Stimulated activated CD8-positive, alpha-beta memory T cell treated with anti-CD3 and anti-CD28 coated beads, Interleukin-7, amount 100 ng/mL, for 1 hour (primary cell): Measurements from ENCODE around the gene PCNX4.
"Not testable (repeated sequence)": the region's sequence is repeated elsewhere in the genome, so short reads cannot be mapped to it uniquely, and the experiment has no call there.

Experiments
- DNase-seq, 2 donors: peaks; one replicate each; pipeline ENCODE4 v3.0.0-alpha.2; 2020; ENCODE audit warnings: low read depth in 2 of 2

The PCNX4 gene

GRCh38 chr14:60091550-60092525 is at the start of gene PCNX4:
PCNX4 (plus strand) TSS chr14:60091923; CDS start chr14:60107639, 15,716 bp downstream.
- peak; percentile 81 to 86 for DNase-seq

GRCh38 chr14:60047976-60048375 is 43.7 kb upstream of the PCNX4 start:
- DNase-seq: not testable (repeated sequence)

DNA sequence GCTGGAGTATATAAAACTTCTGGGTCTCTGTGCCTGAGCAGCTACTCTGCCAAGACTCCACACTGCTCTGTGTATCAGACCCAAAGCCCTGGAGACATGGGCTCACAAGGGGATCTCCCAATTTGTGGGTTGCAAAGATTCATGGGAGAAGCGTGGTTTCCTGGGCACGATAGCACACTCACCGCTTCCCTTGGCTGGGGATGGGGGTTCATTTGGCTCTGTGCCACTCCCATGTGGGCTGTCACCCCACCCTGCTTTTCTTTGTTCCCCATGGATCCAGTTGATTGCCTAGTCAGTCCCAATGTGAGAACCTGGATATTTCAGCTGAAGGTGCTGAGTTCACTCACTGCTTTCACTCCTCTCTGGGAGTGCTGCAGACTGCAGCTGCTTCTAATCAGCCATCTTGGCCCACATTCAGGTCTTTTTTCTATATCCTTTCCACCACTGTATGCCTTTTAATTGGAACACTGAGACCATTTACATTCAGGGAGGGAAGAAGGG is 40.0 kb upstream of the PCNX4 start:
- no peak for DNase-seq

DNA sequence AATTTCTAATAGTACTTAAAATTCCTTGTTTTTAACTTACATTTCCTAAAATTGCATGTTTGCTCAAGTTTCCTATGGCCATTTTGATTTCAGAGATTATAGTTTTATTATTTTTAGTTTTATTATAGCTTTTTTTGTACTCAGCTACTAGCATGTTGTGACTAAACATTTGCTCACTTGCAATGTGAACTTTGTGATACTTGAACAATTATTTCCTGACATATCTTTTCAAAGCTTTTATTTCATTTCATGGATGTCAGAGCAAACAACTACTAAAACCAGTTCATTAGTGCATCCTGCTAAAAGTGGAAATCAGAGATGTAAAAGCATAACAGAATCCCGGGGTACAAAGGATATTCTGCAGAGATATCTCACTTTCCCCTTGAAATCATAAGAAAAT is 33.6 kb upstream of the PCNX4 start:
- no peak for DNase-seq

GRCh38 chr14:60061371-60061770 is 30.4 kb upstream of the PCNX4 start:
- DNase-seq: no peak

- DNase-seq: no peak
These were observed 27.1 kb upstream of the PCNX4 start for GRCh38 chr14:60064491-60065072.

GRCh38 chr14:60067882-60068281 is 23.8 kb upstream of the PCNX4 start:
- DNase-seq: no peak

GRCh38 chr14:60079723-60080122 is 12.0 kb upstream of the PCNX4 start:
- no peak for DNase-seq

GRCh38 chr14:60085085-60085484 is 6.6 kb upstream of the PCNX4 start:
- no peak for DNase-seq

- no peak for DNase-seq
These were observed 6.0 kb upstream of the PCNX4 start for GRCh38 chr14:60085693-60086092.

- DNase-seq: no peak
These were observed 4.1 kb upstream of the PCNX4 start for GRCh38 chr14:60087668-60088067.

DNA sequence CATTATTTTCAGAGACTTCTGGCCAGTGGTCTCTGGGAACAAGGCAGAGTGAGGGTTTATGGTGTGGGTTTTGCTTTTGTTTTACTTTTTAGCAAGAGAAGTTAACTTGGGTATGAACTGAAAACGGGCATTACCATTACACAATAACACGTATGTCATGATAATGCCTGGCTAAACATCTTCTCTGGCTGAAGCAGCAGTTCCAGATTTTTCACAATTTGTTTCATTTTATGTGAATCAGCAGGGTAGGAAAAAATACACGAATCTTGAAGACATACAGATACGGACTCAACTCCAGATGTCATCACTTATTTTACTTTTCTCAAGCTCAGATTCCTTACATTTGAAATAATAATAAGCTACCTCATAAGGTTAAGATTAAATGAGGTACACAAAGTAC is 2.5 kb upstream of the PCNX4 start:
- DNase-seq: no peak

DNA sequence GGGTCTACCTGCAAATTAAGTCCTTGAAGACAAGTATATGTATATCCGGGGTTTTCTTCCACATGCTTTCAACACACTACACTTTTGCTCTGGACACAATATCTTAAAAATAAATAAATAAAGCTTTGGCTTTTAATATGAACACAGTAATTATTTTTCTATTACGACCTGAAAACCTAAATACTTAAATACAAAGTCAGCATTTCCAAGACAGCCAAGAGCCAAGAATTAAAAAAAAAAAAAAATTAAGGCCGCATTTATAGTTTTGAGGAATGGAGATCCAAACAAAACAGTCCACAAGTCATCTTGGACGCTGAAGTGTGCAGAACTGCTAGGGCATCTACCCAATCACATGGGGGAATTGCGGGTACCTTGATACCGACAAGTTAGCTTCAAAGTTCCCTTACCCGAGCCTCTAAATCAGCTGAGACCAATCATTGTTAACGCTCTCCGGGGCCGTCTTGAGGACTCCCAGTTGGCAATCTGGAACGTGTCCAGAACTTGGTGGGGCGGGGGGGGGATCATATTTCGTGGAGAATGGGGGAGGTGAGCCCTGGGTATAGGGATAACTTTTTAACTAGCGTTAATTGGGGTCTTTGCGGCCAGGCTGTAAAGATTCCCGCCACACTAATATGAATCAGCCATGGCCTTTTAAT is 731 bp upstream of the PCNX4 start:
- DNase-seq: no peak

GRCh38 chr14:60092526-60092920 is 800 bp downstream of the PCNX4 start:
- DNase-seq: no peak

- no peak for DNase-seq
These were observed 1.4 kb downstream of the PCNX4 start for GRCh38 chr14:60093080-60093479.

GRCh38 chr14:60093606-60094005 is 1.9 kb downstream of the PCNX4 start:
- no peak for DNase-seq

GRCh38 chr14:60094306-60094897 is 2.7 kb downstream of the PCNX4 start:
- DNase-seq: no peak

DNA sequence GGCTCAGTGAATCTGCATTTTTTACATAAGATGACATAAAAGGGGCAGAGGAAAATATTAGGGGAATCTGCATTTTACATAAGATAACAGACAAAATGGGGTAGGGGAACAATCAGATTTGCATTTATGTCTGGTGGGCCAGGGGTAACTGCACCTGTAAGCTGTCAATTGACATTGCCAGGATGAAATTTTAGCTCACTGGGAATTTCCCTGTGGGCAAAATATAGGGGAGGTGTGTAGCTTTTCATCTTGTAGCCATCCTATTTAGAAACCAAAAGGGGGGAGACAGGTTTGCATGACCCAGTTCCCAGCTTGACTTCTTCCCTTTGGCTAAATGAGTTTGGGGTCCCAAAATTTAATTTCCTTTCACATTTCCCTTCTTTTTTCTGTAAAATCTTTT is 3.5 kb downstream of the PCNX4 start:
- DNase-seq: no peak

- no peak for DNase-seq
These were observed 4.2 kb downstream of the PCNX4 start for GRCh38 chr14:60095781-60096450.

- no peak for DNase-seq
These were observed 6.3 kb downstream of the PCNX4 start for GRCh38 chr14:60097974-60098373.

- DNase-seq: not testable (repeated sequence)
These were observed 8.1 kb downstream of the PCNX4 start for GRCh38 chr14:60099855-60100254.
